ENCODE data around the gene CH25H.

DNA sequence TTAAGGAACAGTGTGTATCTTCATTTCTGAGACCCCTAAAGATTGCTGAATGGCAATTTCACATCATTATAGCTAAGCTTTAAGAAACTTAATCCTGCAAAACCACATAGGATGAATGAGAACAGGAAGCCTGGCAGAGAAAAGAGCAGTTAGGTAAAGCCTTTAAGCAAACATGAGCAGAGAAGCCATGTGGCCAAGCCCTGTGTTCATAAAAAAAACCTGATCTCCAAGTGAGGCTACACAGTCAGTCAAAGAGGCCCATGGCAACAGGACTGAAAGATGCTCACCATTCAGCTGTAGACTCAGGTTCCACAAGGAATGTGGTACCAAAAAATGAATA lies 35.2 kb upstream of the CH25H start:
- TF ChIP-seq CTCF (IDR thresholded peaks at IDR 0.05), result no peak
- TF ChIP-seq, protein P1, sequence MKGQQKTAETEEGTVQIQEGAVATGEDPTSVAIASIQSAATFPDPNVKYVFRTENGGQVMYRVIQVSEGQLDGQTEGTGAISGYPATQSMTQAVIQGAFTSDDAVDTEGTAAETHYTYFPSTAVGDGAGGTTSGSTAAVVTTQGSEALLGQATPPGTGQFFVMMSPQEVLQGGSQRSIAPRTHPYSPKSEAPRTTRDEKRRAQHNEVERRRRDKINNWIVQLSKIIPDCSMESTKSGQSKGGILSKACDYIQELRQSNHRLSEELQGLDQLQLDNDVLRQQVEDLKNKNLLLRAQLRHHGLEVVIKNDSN (IDR thresholded peaks at IDR 0.05; ENCODE audit: borderline replicate concordance, low read depth), result no peak
- TF ChIP-seq NRF1 (IDR thresholded peaks at IDR 0.05; ENCODE audit: low read depth, low read length), result no peak
- TF ChIP-seq MAX (IDR thresholded peaks at IDR 0.05; ENCODE audit: low read depth), result no peak
- TF ChIP-seq PBX3 (IDR thresholded peaks at IDR 0.05), result no peak
- TF ChIP-seq YY1 (IDR thresholded peaks at IDR 0.05; ENCODE audit: low read depth), result no peak
